A549 (cell line): Measurements from ENCODE around the gene CCDC74A.

Experiments used
- CHD2 ChIP-seq: fragments of 150-350 bp; IDR thresholded peaks from 2 replicates; pipeline ENCODE4 v1.6.1; 2014; ENCODE audit warnings: low read length; ENCODE audit not compliant: partially characterized antibody
- HDAC2 ChIP-seq: fragments of 200-600 bp; sonication (generic); IDR thresholded peaks from 2 replicates; pipeline ENCODE4 v1.6.1; 2016
- JUNB ChIP-seq: fragments of >200 bp; sonication (Bioruptor Twin); formaldehyde crosslinking; IDR thresholded peaks from 2 replicates; pipeline ENCODE4 v1.6.1; 2016
- POLR2A ChIP-seq: IDR thresholded peaks from 2 replicates; pipeline ENCODE4 v1.6.1; 2012; ENCODE audit warnings: mild to moderate bottlenecking, low read length
- RNF2 ChIP-seq: fragments of 200-600 bp; sonication (generic); IDR thresholded peaks from 2 replicates; pipeline ENCODE4 v1.6.1; 2016; ENCODE audit warnings: low read depth, mild to moderate bottlenecking, antibody characterized with exemption, moderate library complexity, borderline replicate concordance
- TF ChIP-seq, protein P1 (sequence below): fragments of 200-600 bp; sonication (generic); IDR thresholded peaks from 2 replicates; pipeline ENCODE4 v1.6.1; 2016; ENCODE audit warnings: antibody characterized with exemption, mild to moderate bottlenecking, moderate library complexity
- TF ChIP-seq, protein P2 (sequence below): fragments of >200 bp; sonication (Bioruptor Twin); formaldehyde crosslinking; IDR thresholded peaks from 3 replicates; pipeline ENCODE4 v1.5.1; 2016
- TF ChIP-seq, protein P3 (sequence below): fragments of 250-450 bp; sonication (Bioruptor Pico); IDR thresholded peaks from 2 replicates; pipeline ENCODE4 v1.5.0; 2021; ENCODE audit warnings: mild to moderate bottlenecking, moderate library complexity, borderline replicate concordance

DNA sequence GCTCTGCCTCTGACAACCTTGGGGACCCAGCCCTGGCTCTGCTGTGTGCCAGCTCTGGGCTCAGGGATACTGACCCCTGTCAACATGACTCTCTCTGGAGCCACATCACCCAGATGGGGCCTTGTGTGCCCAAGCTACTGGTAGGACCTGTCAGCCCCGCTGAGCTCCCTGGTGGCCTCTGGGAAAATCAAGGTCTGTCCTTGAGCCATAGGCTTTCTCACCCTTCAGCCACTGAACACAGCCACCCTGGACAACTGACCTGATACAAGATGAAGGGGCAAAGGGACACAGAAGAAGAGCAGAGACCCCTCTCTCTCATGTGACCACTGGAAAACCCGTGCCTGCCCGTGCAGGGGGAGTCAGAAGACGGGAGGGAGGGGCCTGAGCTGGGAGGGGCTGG, 7.8 kb downstream of the CCDC74A start:
- TF ChIP-seq, protein P1, sequence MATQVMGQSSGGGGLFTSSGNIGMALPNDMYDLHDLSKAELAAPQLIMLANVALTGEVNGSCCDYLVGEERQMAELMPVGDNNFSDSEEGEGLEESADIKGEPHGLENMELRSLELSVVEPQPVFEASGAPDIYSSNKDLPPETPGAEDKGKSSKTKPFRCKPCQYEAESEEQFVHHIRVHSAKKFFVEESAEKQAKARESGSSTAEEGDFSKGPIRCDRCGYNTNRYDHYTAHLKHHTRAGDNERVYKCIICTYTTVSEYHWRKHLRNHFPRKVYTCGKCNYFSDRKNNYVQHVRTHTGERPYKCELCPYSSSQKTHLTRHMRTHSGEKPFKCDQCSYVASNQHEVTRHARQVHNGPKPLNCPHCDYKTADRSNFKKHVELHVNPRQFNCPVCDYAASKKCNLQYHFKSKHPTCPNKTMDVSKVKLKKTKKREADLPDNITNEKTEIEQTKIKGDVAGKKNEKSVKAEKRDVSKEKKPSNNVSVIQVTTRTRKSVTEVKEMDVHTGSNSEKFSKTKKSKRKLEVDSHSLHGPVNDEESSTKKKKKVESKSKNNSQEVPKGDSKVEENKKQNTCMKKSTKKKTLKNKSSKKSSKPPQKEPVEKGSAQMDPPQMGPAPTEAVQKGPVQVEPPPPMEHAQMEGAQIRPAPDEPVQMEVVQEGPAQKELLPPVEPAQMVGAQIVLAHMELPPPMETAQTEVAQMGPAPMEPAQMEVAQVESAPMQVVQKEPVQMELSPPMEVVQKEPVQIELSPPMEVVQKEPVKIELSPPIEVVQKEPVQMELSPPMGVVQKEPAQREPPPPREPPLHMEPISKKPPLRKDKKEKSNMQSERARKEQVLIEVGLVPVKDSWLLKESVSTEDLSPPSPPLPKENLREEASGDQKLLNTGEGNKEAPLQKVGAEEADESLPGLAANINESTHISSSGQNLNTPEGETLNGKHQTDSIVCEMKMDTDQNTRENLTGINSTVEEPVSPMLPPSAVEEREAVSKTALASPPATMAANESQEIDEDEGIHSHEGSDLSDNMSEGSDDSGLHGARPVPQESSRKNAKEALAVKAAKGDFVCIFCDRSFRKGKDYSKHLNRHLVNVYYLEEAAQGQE, result no peak
- TF ChIP-seq RNF2 (no peak), CHD2 (no peak), HDAC2 (no peak), JUNB (no peak), POLR2A (no peak)
- TF ChIP-seq, protein P2, sequence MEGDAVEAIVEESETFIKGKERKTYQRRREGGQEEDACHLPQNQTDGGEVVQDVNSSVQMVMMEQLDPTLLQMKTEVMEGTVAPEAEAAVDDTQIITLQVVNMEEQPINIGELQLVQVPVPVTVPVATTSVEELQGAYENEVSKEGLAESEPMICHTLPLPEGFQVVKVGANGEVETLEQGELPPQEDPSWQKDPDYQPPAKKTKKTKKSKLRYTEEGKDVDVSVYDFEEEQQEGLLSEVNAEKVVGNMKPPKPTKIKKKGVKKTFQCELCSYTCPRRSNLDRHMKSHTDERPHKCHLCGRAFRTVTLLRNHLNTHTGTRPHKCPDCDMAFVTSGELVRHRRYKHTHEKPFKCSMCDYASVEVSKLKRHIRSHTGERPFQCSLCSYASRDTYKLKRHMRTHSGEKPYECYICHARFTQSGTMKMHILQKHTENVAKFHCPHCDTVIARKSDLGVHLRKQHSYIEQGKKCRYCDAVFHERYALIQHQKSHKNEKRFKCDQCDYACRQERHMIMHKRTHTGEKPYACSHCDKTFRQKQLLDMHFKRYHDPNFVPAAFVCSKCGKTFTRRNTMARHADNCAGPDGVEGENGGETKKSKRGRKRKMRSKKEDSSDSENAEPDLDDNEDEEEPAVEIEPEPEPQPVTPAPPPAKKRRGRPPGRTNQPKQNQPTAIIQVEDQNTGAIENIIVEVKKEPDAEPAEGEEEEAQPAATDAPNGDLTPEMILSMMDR, result no peak
- TF ChIP-seq, protein P3, sequence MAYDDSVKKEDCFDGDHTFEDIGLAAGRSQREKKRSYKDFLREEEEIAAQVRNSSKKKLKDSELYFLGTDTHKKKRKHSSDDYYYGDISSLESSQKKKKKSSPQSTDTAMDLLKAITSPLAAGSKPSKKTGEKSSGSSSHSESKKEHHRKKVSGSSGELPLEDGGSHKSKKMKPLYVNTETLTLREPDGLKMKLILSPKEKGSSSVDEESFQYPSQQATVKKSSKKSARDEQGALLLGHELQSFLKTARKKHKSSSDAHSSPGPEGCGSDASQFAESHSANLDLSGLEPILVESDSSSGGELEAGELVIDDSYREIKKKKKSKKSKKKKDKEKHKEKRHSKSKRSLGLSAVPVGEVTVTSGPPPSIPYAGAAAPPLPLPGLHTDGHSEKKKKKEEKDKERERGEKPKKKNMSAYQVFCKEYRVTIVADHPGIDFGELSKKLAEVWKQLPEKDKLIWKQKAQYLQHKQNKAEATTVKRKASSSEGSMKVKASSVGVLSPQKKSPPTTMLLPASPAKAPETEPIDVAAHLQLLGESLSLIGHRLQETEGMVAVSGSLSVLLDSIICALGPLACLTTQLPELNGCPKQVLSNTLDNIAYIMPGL (CRISPR knock-in tag), result no peak
